Brain pericyte (primary cell): ENCODE measurements around the gene FAIM2.

Experiments used
- DNase-seq: peaks from one replicate; pipeline ENCODE4 v3.0.0-alpha.2; 2012; ENCODE audit warnings: low read depth, low spot score

FAIM2 gene

DNA sequence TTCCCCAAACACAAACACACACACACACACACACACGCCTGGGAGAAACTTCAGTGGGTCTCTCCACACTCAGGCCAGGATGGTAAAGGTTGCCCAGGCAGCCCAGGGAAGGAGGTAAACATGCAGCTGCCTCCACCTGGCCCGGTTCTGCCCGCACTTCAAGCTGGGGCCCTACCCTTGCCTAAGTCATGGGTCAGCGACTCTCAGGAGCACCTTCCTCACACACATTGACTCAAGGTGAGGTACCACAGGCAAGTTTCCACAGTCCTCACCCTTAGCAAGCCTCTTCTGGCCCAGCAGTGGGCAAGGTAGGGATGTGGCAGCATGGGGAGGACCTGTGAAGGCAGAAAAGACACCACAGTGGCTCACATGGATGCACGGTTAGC, 14.1 kb upstream of the FAIM2 start:
- no peak for DNase-seq

DNA sequence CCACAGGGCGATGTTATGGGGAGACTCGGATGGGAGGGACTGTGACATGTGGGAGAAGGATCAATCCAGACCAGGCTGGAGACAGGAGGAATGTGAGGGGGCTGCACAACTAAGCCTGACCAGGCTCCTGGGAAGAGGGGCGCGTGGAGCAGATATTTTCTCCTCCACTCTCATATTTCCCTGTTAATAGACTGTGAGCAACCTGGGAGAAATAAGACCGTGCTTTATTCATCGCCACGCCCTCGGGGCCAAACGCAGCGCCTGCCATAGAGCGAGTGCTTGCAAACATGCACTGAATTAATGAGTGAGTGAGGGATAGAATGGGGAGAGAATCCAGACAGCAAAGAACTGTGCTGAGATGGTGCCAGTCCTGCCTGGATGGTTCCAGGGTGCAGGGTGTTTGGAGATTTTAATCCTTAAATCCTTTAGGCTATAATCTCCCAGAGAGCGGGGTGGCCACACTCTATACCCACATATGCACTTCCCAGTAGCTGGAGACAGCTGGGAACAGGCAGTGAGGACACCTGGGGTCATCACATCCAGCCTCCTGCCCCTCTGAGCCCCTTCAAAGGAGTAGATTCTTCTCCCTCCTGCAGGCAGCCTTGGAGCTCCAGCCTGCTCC, 13.6 kb upstream of the FAIM2 start:
- DNase-seq = no peak

DNA sequence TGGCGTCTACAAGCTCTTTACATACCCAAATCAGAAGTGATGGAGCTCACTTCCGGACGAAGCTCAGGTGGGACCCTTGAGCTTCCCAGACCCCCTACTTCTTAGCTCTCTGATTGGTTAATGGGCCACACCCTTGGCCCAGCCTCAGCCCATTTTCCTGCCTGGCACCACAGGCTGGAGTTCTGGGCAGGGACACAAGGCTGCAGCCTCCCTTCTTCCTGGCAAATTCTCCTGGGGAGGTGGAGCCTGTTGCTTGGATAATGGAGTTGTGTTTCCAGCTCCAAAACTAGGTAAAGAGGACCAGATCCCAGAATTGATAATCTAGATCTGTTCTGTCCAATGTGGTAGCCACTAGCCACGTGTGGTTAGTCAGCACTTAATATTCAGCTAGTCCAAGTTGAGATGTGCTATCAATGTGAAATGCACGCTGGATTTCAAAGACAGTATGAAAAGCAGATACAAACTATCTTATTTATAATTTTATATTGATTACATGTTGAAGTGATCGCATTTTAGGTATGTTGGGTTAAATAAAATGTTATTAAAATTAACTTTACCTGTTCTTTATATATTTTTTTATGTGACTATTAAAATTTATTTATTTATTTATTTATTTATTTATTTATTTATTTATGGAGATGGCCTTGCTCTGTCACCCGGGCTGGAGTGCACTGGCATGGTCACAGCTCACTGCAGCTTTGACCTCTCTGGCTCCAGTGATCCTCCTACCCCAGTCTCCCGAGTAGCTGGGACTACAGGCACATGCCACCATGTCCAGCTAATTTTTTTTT, 12.6 kb upstream of the FAIM2 start:
- no peak for DNase-seq

GRCh38 chr12:49912345-49913255, 8.9 kb upstream of the FAIM2 start:
- DNase-seq = no peak

- no peak for DNase-seq
Measured at GRCh38 chr12:49911213-49911605, 7.5 kb upstream of the FAIM2 start.

DNA sequence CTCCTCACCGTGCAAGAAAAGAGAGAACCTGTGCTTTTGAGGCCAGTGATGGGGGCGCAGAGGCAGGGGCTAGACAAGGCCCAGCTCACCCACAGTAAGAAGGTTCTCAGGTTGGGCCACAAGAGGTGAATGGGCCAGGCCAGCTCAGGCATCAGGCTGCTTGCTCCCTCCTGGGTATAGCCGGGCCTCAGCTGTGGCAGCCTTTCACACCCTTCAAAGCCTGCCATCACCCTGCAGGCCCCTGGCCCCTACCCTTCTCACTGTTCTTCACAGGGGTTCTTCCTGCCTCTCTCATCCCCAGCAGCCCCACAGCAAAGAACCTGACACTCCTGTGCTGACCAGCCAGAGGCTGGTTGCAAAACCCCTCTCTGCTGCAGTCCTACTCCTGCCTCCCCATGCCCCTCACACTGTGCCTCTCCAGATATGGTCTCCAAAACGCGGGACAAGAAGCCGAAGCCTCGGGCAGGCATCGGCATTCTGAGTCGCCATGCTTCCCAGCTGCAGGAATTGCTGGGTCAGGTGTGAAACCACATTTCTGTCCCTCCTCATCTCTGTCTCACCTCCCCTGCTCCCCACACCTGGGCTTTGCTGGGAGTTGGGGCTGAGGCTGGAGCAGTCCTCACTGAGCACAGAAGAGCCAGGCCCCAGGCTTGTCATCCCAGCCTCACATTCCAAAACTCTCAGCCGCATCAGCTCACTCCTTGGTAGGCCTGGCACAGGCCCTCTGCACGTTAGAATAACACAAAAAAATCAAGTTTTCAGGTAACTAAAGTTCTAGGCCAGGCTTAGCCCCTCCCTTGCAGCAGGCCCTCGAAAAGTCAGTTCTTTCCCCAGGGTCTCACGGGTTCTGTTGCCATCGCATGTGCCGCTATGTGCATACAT, 6.9 kb upstream of the FAIM2 start:
- no peak for DNase-seq

DNA sequence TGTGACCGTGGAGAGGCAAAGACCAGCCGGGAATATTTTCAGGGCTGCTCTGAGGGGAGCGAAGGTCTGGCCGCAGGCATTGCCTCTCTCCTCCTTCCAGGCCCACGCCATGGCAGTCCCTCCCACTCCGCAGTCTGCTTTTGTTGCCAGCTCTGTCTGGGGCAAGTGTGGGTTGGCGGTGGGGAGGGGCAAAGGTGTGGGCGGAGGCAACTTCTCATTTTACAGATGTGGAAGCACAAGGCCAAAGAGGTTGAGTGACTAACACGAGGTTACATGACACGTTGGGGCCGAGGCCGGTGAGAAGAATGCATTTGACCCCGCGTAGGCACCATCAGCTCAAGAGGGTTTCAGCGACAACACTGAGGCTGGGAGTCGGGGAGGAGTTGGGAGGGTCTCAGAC, 6.1 kb upstream of the FAIM2 start:
- DNase-seq = no peak

- no peak for DNase-seq
Measured at GRCh38 chr12:49909356-49909755, 5.7 kb upstream of the FAIM2 start.

- DNase-seq = no peak
Measured at GRCh38 chr12:49907352-49907751, 3.7 kb upstream of the FAIM2 start.

GRCh38 chr12:49905718-49906314, 2.1 kb upstream of the FAIM2 start:
- no peak for DNase-seq

GRCh38 chr12:49904601-49905000, 901 bp upstream of the FAIM2 start:
- no peak for DNase-seq

- no peak for DNase-seq
Measured at GRCh38 chr12:49903351-49903699, 375 bp downstream of the FAIM2 start.

DNA sequence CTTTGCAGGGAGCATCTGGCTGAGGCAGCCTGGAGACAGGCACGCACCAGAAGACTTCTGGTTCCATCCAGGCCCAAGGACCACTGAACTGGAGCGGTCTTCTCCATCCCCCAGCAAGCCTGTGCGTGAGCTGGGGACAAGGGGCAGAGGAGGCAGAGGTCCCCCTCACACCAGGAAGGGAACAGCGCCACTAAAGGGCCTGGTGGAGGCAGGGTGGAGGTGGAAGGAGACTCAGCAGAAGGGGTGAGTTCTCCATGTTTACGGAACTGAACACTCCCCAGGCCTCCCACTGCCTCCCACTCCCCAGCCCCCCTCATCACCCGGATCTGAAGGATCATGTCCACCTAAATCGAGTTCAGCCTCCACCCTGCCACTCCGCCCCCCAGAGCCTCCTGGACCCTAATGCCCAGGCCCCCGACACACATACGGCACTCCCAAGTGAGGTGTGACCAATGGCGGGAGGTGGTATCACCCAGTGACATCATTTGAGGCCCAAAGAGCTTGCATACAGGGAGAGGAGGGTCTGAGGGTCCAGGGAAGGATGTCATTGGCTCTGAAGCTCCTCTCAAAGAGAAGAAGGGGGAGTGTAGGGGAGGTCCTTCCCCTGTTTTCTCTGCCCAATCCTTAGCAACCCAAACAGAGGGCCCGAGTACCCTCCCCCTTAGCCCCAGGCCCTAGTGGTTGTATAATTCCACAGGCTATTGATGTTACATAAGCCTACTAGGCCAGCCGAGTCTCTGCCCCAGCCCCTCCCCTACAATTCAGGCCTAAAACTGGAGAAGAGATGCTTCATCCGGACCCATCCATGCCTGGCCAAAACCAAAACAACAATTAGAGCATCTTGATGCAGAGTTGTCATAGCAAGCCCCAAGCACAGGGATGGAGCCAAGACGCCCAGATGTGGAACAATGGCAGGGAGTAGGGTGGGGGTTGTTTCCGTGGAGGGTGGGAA, 1.0 kb downstream of the FAIM2 start:
- DNase-seq = no peak

- no peak for DNase-seq
Measured at GRCh38 chr12:49901986-49902385, 1.7 kb downstream of the FAIM2 start.

DNA sequence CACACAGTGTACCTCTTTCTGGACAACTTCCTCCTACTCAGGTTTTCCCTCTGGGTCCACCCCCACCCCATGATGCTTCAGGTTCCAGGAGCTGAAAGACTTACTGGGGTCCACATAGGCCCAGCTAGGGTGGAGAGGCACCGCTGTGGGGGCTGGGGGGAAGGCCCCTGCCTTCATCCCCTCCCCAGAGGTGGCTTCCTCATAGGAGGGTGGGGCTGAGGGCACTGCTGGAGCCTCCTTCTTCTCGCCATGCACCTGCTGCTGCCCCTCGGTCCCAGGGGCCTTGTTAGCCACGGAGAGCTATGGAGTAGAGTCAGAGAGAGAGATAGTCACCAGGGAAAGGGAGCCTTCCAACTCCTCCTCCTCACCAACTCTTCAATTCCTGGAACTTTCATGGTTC, 2.7 kb downstream of the FAIM2 start:
- no peak for DNase-seq

DNA sequence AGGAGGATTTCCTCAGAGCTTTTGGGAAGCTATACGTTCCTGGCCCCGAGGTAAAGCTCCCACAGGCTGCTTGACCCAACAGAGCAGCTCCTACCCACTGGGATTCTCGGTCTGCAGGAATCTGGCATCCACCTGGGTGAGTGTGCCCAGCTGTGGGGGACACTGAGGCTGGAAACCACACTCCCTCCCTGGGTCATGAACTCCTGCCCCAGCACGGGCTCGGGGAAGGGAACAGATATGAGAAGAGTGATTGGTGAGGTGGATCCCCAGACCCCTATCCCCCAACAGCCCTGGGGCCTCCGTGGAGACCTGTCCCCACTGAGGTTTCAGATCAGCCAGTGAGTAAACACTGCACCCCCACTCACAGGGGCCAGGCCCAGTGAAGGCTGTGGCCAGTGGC, 3.3 kb downstream of the FAIM2 start:
- DNase-seq = no peak

DNA sequence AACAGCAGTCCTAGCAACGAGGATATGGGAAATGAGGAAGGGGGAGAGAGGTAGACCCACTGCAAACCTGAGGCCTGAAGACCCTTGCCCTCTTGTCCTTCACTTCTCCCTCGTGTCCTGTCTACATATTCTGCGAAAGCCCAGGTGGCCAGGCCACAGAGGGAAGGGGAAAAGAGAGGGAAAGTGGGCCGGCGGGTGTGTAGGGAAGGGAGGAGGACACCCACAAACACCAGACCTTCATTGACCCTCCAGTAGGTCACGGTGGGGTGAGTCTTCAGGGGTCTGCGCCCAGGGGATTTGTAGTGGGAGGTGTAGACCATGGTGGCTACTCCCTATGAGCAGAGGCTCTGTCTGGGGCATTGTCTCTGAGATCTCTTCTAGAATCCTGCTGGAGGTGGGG, 3.8 kb downstream of the FAIM2 start:
- no peak for DNase-seq

GRCh38 chr12:49899286-49899843, 4.3 kb downstream of the FAIM2 start:
- no peak for DNase-seq

- no peak for DNase-seq
Measured at GRCh38 chr12:49897276-49897675, 6.4 kb downstream of the FAIM2 start.

GRCh38 chr12:49895773-49896172, 7.9 kb downstream of the FAIM2 start:
- no peak for DNase-seq
